H9 (cell line): ENCODE measurements around the gene FGA. TPM values are rescaled to one million over a fixed set of nuclear protein-coding genes. Genes with fewer than 3 reads are reported as not detected.

ENCODE experiments used
- DNase-seq: peaks from one replicate; pipeline ENCODE4 v3.0.0-alpha.2; 2017
- H2AFZ ChIP-seq: one replicate; pipeline ENCODE4 v1.6.1; 2013; ENCODE audit warnings: mild to moderate bottlenecking, low read length, control low read depth, moderate library complexity
- H2AK5ac ChIP-seq: 2 replicates; pipeline ENCODE4 v1.6.1; 2013; ENCODE audit warnings: low read length, control low read depth, mixed read lengths; ENCODE audit not compliant: insufficient read length
- H2BK120ac ChIP-seq: one replicate; pipeline ENCODE4 v1.6.1; 2013; ENCODE audit warnings: low read depth, mild to moderate bottlenecking, low read length, control low read depth, inconsistent platforms; ENCODE audit not compliant: poor library complexity, severe bottlenecking
- H2BK12ac ChIP-seq: 2 replicates; pipeline ENCODE4 v1.6.1; 2013; ENCODE audit warnings: low read length, control low read depth, mixed read lengths, low read depth; ENCODE audit not compliant: insufficient read length
- H2BK15ac ChIP-seq: 2 replicates; pipeline ENCODE4 v1.6.1; 2013; ENCODE audit warnings: low read depth, low read length, control low read depth
- H2BK20ac ChIP-seq: one replicate; pipeline ENCODE4 v1.6.1; 2013; ENCODE audit warnings: low read depth, mild to moderate bottlenecking, low read length, control low read depth, inconsistent platforms; ENCODE audit not compliant: poor library complexity, severe bottlenecking
- H2BK5ac ChIP-seq: 2 replicates; pipeline ENCODE4 v1.6.1; 2013; ENCODE audit warnings: low read length, control low read depth, mixed read lengths; ENCODE audit not compliant: insufficient read length
- H3K14ac ChIP-seq: 2 replicates; pipeline ENCODE4 v1.6.1; 2013; ENCODE audit warnings: low read length, control low read depth; ENCODE audit not compliant: insufficient read depth
- H3K18ac ChIP-seq: 2 replicates; pipeline ENCODE4 v1.6.1; 2013; ENCODE audit warnings: low read depth, mild to moderate bottlenecking, mixed read lengths, low read length, control low read depth; ENCODE audit not compliant: insufficient read length
- H3K23ac ChIP-seq: 2 replicates; pipeline ENCODE4 v1.6.1; 2013; ENCODE audit warnings: low read length, control low read depth, mixed read lengths, low read depth; ENCODE audit not compliant: insufficient read length
- H3K23me2 ChIP-seq: 2 replicates; pipeline ENCODE4 v1.6.1; 2013; ENCODE audit warnings: low read depth, mild to moderate bottlenecking, mixed read lengths, low read length, control low read depth; ENCODE audit not compliant: insufficient read length, poor library complexity, severe bottlenecking
- H3K27ac ChIP-seq: 2 replicates; pipeline ENCODE4 v1.5.1; 2013; ENCODE audit warnings: low read length, control low read depth, mixed read lengths, low read depth; ENCODE audit not compliant: insufficient read length
- H3K27me3 ChIP-seq: 2 replicates; pipeline ENCODE4 v1.6.1; 2013; ENCODE audit warnings: low read length, control low read depth, inconsistent platforms; ENCODE audit not compliant: insufficient read depth
- H3K4ac ChIP-seq: 2 replicates; pipeline ENCODE4 v1.6.1; 2013; ENCODE audit warnings: low read depth, mild to moderate bottlenecking, control low read depth, inconsistent platforms, low read length, moderate library complexity
- H3K4me1 ChIP-seq: 2 replicates; pipeline ENCODE4 v1.6.1; 2013; ENCODE audit warnings: low read length, control low read depth, inconsistent platforms; ENCODE audit not compliant: insufficient read depth
- H3K4me2 ChIP-seq: 2 replicates; pipeline ENCODE4 v1.6.1; 2013; ENCODE audit warnings: low read length, control low read depth, mixed read lengths; ENCODE audit not compliant: insufficient read length, insufficient read depth
- H3K56ac ChIP-seq: 2 replicates; pipeline ENCODE4 v1.6.1; 2013; ENCODE audit warnings: low read depth, mild to moderate bottlenecking, mixed read lengths, low read length, control low read depth; ENCODE audit not compliant: insufficient read length
- H3K79me1 ChIP-seq: 2 replicates; pipeline ENCODE4 v1.6.1; 2013; ENCODE audit warnings: low read depth, mild to moderate bottlenecking, moderate library complexity, low read length, control low read depth, inconsistent platforms; ENCODE audit not compliant: insufficient read depth, poor library complexity, severe bottlenecking
- H3K79me2 ChIP-seq: 2 replicates; pipeline ENCODE4 v1.6.1; 2013; ENCODE audit warnings: low read length, control low read depth, inconsistent platforms; ENCODE audit not compliant: insufficient read depth
- H3K9ac ChIP-seq: 2 replicates; pipeline ENCODE4 v1.6.1; 2013; ENCODE audit warnings: low read length, control low read depth, mixed read lengths; ENCODE audit not compliant: insufficient read length; ENCODE audit errors: extremely low read depth
- H3K9me3 ChIP-seq: one replicate; pipeline ENCODE4 v1.6.1; 2013; ENCODE audit warnings: low read depth, low read length, inconsistent platforms; ENCODE audit not compliant: control insufficient read depth
- H3T11ph ChIP-seq: one replicate; pipeline ENCODE4 v1.6.1; 2013; ENCODE audit warnings: mild to moderate bottlenecking, low read length, control low read depth, inconsistent platforms
- H4K20me1 ChIP-seq: one replicate; pipeline ENCODE4 v1.6.1; 2013; ENCODE audit not compliant: control insufficient read depth, insufficient read length, insufficient read depth
- H4K5ac ChIP-seq: 2 replicates; pipeline ENCODE4 v1.6.1; 2013; ENCODE audit warnings: low read depth, mild to moderate bottlenecking, mixed read lengths, low read length, control low read depth; ENCODE audit not compliant: insufficient read length
- H4K8ac ChIP-seq: replicated peaks from 2 replicates; pipeline ENCODE4 v1.6.1; 2013; ENCODE audit warnings: low read length, control low read depth, mixed read lengths, low read depth; ENCODE audit not compliant: insufficient read length
- H4K91ac ChIP-seq: 2 replicates; pipeline ENCODE4 v1.6.1; 2013; ENCODE audit warnings: low read depth, mild to moderate bottlenecking, moderate library complexity, mixed read lengths, low read length, control low read depth; ENCODE audit not compliant: insufficient read length
- H3K27ac Mint-ChIP-seq, 3 experiments: 2 replicates in 2 of 3; 3 replicates in 1 of 3; pipeline ENCODE4 v1.8.0; 2020 to 2021; ENCODE audit warnings: mixed read lengths in 3 of 3, mild to moderate bottlenecking in 1 of 3, moderate library complexity in 1 of 3
- H3K27me3 Mint-ChIP-seq: 2 replicates; pipeline ENCODE4 v1.8.0; 2021; ENCODE audit warnings: low read depth, mild to moderate bottlenecking, moderate library complexity, mixed read lengths
- H3K36me3 Mint-ChIP-seq, 3 experiments: 2 replicates in 2 of 3; 3 replicates in 1 of 3; pipeline ENCODE4 v1.8.0; 2020 to 2021; ENCODE audit warnings: low read depth in 3 of 3, mixed read lengths in 3 of 3; ENCODE audit not compliant: insufficient read depth in 1 of 3
- H3K4me1 Mint-ChIP-seq, 2 experiments: 2 replicates each; pipeline ENCODE4 v1.8.0; 2020; ENCODE audit warnings: mixed read lengths in 2 of 2
- H3K4me3 Mint-ChIP-seq, 2 experiments: 2 replicates in 1 of 2; 3 replicates in 1 of 2; pipeline ENCODE4 v1.8.0; 2020 to 2021; ENCODE audit warnings: mild to moderate bottlenecking in 2 of 2, mixed read lengths in 2 of 2, moderate library complexity in 1 of 2
- H3K9me3 Mint-ChIP-seq, 2 experiments: 2 replicates in 1 of 2; 3 replicates in 1 of 2; pipeline ENCODE4 v1.8.0; 2020; ENCODE audit warnings: mild to moderate bottlenecking in 2 of 2, mixed read lengths in 2 of 2, moderate library complexity in 1 of 2
- WGBS: extraction: QIAGEN DNeasy Blood & Tissue Kit; methylation state at CpG from one replicate; pipeline ENCODE4 v1.1.7; 2013; ENCODE audit warnings: missing lambda C conversion rate, low lambda C conversion rate, mixed read lengths; ENCODE audit not compliant: insufficient read length; ENCODE audit errors: extremely low coverage; 5-methylcytosine and 5-hydroxymethylcytosine counted together
- total RNA-seq: library from RNA; stranded (reverse); gene quantifications from 2 replicates; pipeline ENCODE4 v1.2.1, GENCODE V29; 2021
- TF ChIP-seq, protein P1 (sequence below): fragments of 200-600 bp; sonication (generic); conservative IDR thresholded peaks from 3 replicates; pipeline ENCODE4 v1.8.0; 2021; ENCODE audit warnings: antibody characterized with exemption, mild to moderate bottlenecking

FGA gene
- total RNA-seq, 1 experiment from 2014 or later: not detected

GRCh38 chr4:154631828-154632227 is 41.3 kb upstream of the FGA start:
- H3K27ac Mint-ChIP-seq: no peak overlapping the region
- H3K27me3 Mint-ChIP-seq: 0 out of 2 replicates have a peak, but pooled peaks cover 1% of the 10 kb centered on the region
- no peak overlapping the region for H2BK120ac ChIP-seq
- no peak overlapping the region for H3K9ac ChIP-seq
- peaks cover 8 to 10% of the 10 kb centered on the region in 2 experiments for H3K4me1 Mint-ChIP-seq
- H3K27me3 ChIP-seq: no peaks in the 10 kb centered on the region; the same call in 1 of the 2 replicates
- no peaks in the 10 kb centered on the region for H3K9me3 ChIP-seq
- no peak overlapping the region for H3T11ph ChIP-seq
- no peak overlapping the region for H2BK12ac ChIP-seq
- no peak overlapping the region for H4K91ac ChIP-seq
- H3K23ac ChIP-seq: no peak overlapping the region
- H2BK15ac ChIP-seq: no peak overlapping the region
- no peak overlapping the region for H4K5ac ChIP-seq
- H4K8ac ChIP-seq: no peak overlapping the region
- peaks cover 0 to 3% of the 10 kb centered on the region in 2 experiments; a peak in 3 of 5 replicates for H3K9me3 Mint-ChIP-seq
- no peak overlapping the region for H3K4me2 ChIP-seq
- H3K23me2 ChIP-seq: peaks cover 4% of the 10 kb centered on the region
- TF ChIP-seq, protein P1, sequence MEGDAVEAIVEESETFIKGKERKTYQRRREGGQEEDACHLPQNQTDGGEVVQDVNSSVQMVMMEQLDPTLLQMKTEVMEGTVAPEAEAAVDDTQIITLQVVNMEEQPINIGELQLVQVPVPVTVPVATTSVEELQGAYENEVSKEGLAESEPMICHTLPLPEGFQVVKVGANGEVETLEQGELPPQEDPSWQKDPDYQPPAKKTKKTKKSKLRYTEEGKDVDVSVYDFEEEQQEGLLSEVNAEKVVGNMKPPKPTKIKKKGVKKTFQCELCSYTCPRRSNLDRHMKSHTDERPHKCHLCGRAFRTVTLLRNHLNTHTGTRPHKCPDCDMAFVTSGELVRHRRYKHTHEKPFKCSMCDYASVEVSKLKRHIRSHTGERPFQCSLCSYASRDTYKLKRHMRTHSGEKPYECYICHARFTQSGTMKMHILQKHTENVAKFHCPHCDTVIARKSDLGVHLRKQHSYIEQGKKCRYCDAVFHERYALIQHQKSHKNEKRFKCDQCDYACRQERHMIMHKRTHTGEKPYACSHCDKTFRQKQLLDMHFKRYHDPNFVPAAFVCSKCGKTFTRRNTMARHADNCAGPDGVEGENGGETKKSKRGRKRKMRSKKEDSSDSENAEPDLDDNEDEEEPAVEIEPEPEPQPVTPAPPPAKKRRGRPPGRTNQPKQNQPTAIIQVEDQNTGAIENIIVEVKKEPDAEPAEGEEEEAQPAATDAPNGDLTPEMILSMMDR: no peak
- no peak overlapping the region for H2BK5ac ChIP-seq
- no CpG with 5 or more reads among the region's 2 CpGs for WGBS
- H2AFZ ChIP-seq: no peak overlapping the region
- no peak overlapping the region for H3K18ac ChIP-seq
- no peaks in the 10 kb centered on the region; the same call in 1 of the 2 replicates for H3K4me1 ChIP-seq
- no peak for DNase-seq
- H3K79me2 ChIP-seq: no peaks in the 10 kb centered on the region
- no peaks in the 10 kb centered on the region for H4K20me1 ChIP-seq
- no peak overlapping the region for H2AK5ac ChIP-seq
- no peak overlapping the region for H2BK20ac ChIP-seq
- H3K4me3 Mint-ChIP-seq: no peak overlapping the region
- H3K36me3 Mint-ChIP-seq: peaks cover 2 to 6% (median 4%) of the 10 kb centered on the region in 3 experiments; a peak in 5 of 7 replicates
- no peak overlapping the region for H3K14ac ChIP-seq
- no peak overlapping the region for H3K56ac ChIP-seq
- no peaks in the 10 kb centered on the region for H3K79me1 ChIP-seq
- H3K27ac ChIP-seq: no peak overlapping the region
- H3K4ac ChIP-seq: no peak overlapping the region
